GM21528 (cell line): ENCODE data around the gene TTYH3.
"Not testable (repeated sequence)": the region's sequence is repeated elsewhere in the genome, so short reads cannot be mapped to it uniquely, and the experiment has no call there.

Experiments
- ATAC-seq: cut with Tn5 transposase; IDR thresholded peaks from one replicate; pipeline ENCODE4 v1.9.1; 2021; ENCODE audit warnings: mild to moderate bottlenecking, moderate library complexity; ENCODE audit not compliant: unreplicated experiment, low FRiP score

Gene TTYH3

DNA sequence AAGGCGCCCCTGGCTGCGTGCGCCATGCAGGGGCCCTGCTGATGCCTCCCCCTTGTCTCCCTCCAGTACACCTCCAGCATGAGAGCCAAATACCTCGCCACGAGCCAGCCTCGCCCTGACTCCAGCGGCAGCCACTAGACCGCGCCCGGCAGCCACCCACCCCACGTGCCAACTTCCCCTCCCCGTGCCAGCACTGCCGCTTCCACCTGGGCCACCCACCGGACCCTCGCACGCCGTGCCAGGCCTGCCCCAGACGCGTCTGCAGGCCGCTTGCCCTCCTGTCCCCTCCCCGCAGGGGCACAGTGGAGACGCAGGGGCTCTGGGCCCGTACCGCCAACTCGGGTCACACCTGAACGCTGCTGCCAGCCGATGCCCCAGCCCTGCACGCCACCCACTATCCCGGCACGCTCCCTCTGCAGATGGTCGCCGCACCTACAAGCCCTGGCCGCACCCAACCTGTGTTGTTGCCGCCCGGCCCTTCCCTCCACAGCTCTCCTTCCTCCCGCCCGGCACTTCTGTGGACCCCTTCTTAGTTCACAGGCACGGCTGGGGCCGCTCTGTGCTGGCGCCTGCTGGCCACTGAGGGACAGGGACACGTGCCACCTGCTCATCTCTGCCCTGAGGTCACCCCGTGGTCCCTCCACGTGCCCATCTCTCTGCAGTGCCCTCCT lies 30.0 kb downstream of the TTYH3 start:
- ATAC-seq, result no peak

DNA sequence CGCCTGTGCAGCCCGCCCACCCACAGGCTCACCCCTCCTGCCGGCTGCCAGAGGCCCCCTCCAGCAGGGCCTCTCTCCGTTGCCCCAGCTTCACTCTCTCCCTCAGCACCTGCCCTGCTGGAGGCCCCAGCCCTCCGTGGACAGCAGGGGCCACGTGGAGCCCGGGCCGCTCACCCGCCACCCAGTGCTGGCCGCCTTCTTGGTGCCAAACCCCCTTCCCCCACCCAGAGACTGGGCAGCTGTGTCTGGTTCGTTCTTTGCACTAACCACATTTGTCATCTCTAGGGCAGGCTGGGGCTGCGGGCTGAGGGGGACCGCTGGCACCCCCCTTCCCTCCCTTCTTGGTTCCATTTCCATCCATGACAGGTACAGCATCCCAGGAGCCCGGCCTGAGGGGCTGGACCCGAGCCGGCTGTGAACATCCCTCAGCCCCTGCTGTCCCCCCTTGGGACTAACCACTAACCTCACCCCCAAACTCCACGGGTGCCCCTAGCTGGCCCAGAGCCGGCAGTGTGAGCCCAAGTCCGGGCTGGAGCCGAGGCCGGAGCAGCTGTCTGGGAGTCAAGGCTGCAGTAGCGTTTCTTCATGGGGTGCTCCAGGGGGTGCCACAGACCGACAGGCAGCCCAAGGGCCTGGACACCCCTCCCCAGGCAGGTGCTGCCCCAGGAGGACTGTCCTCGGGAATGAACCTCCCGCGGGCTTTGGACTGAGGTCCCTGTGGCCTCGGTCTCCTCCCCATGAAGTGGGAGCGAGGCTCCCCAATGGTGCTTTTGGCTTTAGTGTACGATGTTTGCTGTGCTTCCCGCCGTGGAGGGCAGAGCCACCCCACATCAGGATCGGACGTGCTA lies 30.7 kb downstream of the TTYH3 start:
- ATAC-seq, result no peak

DNA sequence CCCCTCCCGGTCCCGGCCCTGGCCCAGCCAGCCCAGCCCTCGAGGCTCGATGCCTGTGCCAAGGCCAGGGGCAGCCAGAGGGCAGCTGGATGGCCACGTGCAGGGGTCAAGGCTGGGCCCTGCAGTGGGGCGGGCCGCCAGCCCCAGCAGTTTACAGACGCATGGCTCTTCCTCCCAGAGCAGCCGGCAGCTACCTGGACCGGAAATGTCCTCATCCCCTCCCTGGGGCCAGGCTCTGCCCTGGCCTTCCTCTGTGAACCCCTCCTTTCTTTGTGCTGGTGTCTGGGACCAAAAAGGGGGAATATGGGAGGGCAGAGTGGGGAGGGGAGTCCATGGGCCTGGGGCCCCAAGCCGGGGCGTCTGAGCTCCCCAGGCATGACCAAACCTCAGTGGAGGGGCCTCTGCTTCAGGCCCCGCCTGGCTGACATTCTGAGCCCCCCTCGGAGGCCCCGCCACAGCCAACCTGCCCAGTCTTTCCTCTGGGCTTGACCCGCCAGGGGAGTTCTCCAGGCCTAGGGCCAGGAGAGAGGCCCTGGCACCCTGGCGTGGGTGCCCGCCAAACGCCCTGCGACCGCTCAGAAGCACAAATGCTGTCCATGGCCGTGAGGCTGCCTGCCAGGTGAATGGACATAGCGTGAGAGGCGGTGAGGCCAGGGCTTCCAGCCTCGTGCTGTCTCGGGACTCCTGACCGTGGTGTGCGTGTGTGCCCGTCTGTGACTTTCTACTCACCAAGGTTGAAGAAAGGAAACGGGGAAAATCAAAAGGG lies 31.5 kb downstream of the TTYH3 start:
- no peak for ATAC-seq

DNA sequence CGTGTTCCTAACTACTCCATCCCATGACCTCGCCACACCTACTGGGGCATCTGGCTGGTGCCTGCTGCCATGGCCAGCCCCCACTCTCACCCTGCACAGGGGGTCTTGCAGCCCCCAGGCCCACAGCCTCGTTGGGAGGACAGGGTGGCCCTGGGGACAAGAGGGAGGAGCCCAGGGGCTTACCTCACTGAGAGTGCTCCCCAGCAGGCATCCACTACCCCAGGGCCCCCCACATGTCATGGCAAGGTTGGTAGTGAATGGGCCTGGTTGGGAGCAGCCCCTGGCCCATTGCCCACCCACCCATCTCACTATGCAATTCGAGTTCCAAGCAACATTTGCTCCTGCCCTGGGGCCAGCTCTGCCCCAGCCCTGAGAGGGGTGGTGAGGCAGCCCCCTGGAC lies 32.2 kb downstream of the TTYH3 start:
- no peak for ATAC-seq

DNA sequence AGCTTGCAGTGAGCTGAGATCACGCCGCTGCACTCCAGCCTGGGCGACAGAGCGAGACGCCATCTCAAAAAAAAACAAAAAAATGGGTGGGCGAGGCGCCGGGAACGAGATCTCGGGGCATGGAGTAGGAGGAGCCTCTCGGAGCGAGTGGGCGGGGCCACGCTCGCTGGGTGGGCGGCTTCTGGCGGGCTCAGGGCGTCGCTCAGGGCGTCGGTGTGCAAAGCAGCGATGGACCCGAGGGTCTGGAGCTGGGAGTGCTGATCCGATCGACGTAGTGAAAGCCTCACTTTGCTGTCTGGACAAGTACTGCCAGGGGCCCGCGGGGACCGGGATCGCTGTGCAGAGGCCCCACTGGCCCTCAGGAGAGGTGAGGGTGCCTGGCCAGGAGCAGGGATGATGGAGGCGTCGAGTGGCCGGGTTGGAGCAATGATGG lies 33.6 kb downstream of the TTYH3 start:
- ATAC-seq, result no peak

DNA sequence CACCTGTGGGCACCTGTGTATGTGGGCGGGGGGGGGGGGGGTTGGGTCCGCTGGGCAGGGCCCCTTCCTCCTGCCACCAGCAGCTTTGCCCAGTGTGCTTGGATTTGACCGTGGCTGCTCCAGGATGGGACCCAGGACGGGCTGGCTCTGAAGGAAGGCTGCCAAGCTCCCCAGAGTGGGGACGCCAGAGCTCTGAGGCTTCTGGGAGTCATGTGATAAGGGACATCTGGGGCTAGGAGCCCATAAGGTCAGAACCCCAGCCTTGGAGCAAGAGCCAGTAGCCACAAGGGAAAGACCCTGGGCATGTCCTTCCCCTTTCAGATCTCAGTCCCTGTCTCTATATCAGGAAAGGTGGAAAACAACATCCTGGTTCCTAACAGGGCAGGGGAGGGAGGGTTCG lies 34.4 kb downstream of the TTYH3 start:
- no peak for ATAC-seq

DNA sequence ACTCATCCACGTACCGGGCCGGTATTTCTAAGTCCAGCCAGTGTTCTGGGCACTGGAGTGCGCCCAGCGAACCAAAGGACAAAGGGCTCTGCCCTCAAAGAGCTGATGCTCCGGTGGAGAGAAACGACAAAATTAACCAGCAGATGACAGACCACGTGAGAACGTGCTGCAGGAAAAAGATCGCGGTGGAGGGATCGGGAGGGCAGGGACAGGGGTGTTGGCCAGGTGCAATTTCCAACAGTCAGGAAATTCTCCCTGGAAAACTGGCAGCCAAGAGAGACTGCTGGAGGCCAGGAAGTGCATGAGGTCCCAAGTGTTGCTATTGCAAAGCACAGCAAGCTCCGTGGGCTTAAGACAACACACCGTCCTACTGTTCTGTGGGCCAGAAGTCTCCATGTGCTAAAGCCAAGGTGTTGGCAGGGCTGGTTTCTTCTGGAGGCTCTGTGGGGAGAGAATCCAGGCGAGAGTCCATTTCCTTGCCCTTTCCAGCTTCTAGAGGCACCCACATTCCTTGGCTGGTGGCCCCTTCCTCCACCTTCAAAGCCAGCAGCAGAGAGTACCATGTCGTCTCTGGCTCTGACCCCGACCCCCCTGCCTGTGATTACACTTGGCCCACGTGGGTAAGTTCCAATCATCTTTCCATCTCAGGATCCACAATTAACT lies 34.9 kb downstream of the TTYH3 start:
- no peak for ATAC-seq

DNA sequence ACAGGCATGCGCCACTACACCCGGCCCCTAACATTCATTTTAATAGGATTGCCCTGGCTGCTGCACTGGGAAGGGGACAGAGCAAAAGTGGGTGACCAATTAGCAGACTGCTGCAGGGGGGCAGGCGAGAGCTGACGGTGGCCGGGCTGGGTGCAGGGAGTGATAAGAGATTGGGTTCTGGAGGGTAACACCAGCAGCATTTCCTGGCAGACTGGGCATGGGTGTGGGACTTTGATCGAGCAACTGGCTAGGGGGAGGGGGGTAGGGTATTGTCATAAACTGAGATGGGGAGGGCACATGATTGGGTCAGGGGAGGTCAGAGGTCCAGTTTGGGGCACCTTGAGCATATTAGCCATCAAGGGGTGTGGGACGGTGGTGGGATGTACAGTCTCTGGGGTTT lies 36.1 kb downstream of the TTYH3 start:
- no peak for ATAC-seq

DNA sequence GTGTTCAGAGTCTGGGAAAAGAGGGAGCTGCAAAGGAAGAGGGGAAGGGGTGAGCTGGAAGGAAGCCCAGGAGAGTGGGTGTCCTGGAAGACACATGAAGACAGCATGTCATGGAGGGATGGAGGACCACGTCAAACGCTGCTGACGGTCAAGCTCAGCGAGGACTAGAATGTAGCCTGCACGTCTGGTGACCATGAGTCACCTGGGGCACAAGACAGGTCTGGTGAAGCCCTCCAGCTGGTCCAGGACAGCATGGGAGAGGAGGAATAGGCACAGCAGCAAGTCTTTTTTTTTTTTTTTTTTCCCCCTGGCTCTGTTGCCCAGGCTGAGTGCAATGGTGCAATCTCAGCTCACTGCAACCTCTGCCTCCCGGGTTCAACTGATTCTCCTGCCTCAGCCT lies 36.6 kb downstream of the TTYH3 start:
- ATAC-seq, result no peak

DNA sequence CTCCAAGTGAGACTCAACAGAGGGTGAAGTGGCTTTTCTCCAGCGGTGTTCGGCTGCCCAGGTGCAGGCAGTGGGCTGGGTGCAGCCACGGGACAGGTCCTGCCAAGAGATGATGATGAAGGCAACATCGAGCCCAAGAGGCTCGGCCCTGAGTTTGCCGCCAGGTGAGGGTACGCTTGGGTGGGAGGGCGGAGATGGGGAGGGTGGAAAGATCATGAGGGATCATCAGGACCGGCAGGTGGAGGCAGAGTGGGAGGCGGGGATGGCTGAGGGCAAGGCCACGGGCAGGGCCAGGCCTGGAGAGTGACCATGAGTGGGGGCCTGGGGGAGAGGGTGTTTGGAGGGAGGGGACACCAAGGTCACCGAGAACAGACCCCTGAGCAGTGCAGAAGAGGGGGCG lies 38.4 kb downstream of the TTYH3 start:
- ATAC-seq, result no peak

DNA sequence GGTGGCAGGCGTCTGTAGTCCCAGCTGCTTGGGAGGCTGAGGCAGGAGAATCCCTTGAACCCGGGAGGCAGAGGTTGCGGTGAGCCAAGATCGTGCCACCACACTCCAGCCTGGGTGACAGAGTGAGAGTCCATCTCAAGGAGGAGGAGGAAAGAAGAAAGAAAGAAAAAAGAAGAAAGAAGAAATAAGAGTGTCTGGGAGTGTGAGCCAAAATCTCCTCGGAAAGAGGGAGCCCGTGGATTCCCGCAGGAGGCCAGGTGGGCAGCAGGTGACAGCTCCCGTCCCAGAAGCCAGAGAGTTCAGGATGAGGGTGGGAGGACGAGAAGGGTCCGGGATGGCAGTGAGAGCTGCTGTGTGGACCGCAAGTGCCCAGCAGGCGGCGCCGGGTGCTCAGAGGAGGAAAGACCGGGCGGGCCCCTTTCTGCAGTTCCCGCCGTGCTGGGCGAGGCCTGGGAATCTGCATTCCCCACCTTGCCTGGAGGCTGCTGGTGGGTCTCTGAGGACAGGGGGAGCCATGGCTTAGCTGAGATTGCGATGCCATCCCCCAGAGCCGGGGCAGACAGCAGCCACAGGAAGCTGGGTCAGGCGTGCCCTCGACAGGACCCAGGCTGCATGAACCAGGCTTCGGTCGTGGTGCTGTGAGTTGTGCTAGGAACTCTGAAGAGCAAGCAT lies 39.1 kb downstream of the TTYH3 start:
- ATAC-seq, result no peak

DNA sequence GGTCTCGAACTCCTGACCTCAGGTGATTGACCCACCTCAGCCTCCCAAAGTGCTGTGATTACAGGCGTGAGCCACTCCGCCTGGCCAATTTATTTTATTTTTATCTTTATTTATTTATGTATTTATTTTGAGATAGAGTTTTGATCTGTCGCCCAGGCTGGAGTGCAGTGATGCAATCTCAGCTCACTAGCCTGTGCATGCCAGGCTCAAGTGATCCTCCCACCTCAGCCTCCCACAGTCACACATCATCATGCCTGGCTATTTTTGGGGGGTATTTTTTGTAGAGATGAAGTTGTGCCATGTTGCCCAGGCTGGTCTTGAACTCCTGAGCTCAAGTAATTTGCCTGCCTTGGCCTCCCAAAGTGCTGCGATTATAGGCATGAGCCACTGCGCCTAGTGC lies 41.4 kb downstream of the TTYH3 start:
- ATAC-seq, result not testable (repeated sequence)

DNA sequence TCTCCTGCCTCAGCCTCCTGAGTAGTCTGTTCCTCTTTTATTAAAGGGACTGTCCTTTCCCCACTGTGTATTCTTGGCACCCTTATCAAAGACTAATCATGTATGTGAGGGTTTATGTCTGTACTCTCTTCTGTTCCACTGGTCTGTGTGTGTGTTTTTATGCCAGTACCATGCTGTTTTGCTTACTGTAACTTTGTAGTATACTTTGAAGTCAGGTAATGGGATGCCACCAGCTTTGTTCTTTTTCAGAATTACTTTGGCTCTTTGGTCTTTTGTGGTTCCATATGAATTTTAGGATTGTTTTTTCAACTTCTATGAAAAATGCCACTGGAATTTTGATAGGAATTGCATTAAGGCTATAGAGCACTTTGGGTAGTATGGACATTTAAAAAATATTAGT lies 42.1 kb downstream of the TTYH3 start:
- ATAC-seq, result no peak

DNA sequence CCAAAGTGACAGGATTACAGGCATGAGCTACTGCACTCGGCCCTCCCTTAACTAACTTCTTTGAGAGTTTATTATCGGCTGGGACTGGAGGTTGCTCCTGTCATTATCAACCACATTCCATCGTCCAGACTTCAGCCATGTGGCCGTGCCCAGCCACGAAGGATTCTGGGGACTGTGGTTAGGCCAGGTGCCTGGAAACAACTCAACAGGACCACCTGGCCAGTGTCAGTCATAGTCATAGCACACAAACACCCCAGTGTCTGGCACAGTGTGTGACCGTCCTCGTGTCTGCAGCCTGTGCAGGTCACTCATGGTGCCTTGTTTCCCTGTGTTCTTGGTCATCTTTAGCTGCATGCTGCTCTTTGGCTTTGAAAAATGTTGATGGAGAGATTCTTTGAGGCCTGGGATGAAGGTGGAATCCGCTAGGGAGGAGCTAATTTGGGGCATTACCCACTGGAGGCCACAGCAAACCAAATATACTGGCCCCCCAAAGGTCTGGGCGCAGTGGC lies 43.5 kb downstream of the TTYH3 start:
- ATAC-seq, result no peak

DNA sequence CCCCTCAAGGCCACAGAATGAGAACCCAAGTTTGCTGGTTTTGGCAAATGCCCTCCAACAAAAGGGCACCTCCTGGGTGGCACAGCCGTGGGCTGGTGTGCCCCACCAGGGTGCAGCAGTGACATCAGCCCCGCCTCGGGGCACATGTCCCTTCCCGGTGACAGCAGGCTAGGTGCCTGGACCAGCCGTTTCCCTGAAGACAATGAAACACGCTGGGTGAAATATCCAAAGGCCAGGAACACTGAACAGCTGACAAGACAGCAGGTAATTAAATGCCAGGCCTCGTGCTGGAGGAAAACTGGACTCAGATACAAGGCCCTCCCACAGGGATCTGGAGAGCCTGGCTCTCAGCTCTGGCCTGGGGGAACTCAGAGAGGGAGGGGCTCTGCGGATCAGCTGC lies 44.8 kb downstream of the TTYH3 start:
- ATAC-seq, result not testable (repeated sequence)

DNA sequence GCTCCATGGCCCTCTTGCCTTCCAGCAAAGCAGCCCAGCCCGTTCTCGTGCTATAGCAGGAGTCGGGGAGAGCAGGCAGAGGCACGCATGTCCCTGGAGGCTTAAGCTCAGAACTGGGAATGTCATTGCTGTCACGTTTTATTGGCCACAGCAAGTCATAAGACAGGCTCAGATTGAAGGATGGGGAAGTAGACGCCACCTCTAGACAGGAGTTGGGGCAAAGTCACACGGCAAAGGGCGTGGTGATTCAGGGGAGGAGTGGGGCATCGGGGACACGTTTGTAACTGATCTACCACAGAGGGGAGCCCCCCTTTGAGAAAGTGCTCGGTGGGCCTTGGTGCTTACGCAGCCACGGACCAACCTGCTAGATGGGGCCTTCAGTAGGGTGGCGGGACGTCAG lies 46.7 kb downstream of the TTYH3 start:
- not testable (repeated sequence) for ATAC-seq

DNA sequence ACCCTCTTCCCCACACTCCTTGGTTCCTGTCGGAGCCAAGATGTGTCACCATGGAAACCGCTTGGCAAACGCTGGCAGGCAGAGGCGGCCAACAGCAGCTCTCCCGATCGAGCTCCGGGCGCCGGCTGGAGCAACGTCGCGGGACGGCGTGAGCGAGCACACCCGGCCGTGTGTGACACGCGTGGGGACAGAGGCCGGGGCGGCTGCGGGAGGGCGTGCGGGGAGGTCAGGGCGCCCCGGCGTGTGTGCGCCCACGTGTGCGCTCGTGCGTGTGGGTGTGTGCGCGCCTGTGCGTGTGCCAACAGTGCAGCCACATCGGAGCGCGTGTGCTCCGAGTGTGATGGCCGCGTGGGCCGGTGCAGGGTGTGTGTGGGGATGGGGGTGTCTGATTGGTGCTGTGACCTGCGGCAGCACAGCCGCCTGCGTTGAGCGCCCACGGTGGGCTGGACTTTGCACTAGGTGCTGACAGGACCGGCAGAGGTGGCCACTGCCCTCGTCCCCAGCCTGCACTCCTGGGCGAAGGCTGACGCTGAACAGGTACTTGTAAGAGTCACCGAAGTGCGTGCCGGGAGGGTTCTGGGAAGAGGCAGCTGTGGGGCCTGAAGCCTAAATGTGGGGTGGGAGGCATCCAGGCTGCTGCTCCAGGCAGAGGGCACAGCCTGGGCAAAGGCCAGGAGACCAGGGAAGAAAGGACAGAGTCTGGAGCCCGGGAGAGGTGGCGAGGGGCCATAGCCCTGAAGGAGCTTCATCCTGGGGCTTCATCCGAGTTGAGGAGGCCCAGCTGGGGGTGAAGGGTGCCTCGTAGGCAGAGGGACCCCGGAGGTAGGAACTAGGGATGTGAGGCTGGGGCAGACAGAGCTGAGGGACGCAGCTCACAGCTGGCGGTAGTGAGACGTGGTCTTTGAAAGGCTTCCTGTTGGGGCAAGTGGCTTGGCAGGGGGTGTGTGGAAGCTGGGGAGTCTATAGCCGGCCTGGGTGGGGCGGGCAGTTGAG lies 47.6 kb downstream of the TTYH3 start:
- ATAC-seq, result not testable (repeated sequence)

DNA sequence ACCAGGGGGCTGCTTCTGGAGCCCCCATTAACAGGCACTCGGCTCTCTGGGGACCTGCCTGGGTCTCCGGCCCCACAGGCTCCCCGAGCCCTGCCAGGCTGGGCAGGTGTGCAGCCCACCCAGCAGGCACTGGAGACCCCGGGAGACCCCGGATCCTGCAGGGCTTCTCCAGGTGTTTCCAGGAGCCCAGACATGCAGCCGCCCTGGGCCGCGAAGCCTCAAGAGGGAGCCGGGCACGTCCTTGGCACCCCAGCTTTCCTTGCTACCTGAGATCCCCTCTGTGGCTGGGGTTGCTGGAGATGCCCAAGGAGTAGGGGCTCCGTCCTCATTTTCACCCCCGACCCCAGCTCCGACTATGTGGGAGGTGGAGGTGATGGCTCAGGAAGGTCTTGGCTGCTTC lies 48.5 kb downstream of the TTYH3 start:
- no peak for ATAC-seq
